H9 (cell line): ENCODE results near the gene DNMT3B. TPM values are rescaled to one million over a fixed set of nuclear protein-coding genes. Genes with fewer than 3 reads are reported as not detected.

Experiments
- DNase-seq: peaks from one replicate; pipeline ENCODE4 v3.0.0-alpha.2; 2017
- H2AFZ ChIP-seq: one replicate; pipeline ENCODE4 v1.6.1; 2013; ENCODE audit warnings: mild to moderate bottlenecking, low read length, control low read depth, moderate library complexity
- H2AK5ac ChIP-seq: 2 replicates; pipeline ENCODE4 v1.6.1; 2013; ENCODE audit warnings: low read length, control low read depth, mixed read lengths; ENCODE audit not compliant: insufficient read length
- H2BK120ac ChIP-seq: one replicate; pipeline ENCODE4 v1.6.1; 2013; ENCODE audit warnings: low read depth, mild to moderate bottlenecking, low read length, control low read depth, inconsistent platforms; ENCODE audit not compliant: poor library complexity, severe bottlenecking
- H2BK12ac ChIP-seq: 2 replicates; pipeline ENCODE4 v1.6.1; 2013; ENCODE audit warnings: low read length, control low read depth, mixed read lengths, low read depth; ENCODE audit not compliant: insufficient read length
- H2BK15ac ChIP-seq: 2 replicates; pipeline ENCODE4 v1.6.1; 2013; ENCODE audit warnings: low read depth, low read length, control low read depth
- H2BK20ac ChIP-seq: one replicate; pipeline ENCODE4 v1.6.1; 2013; ENCODE audit warnings: low read depth, mild to moderate bottlenecking, low read length, control low read depth, inconsistent platforms; ENCODE audit not compliant: poor library complexity, severe bottlenecking
- H2BK5ac ChIP-seq: 2 replicates; pipeline ENCODE4 v1.6.1; 2013; ENCODE audit warnings: low read length, control low read depth, mixed read lengths; ENCODE audit not compliant: insufficient read length
- H3K14ac ChIP-seq: 2 replicates; pipeline ENCODE4 v1.6.1; 2013; ENCODE audit warnings: low read length, control low read depth; ENCODE audit not compliant: insufficient read depth
- H3K18ac ChIP-seq: 2 replicates; pipeline ENCODE4 v1.6.1; 2013; ENCODE audit warnings: low read depth, mild to moderate bottlenecking, mixed read lengths, low read length, control low read depth; ENCODE audit not compliant: insufficient read length
- H3K23ac ChIP-seq: 2 replicates; pipeline ENCODE4 v1.6.1; 2013; ENCODE audit warnings: low read length, control low read depth, mixed read lengths, low read depth; ENCODE audit not compliant: insufficient read length
- H3K23me2 ChIP-seq: 2 replicates; pipeline ENCODE4 v1.6.1; 2013; ENCODE audit warnings: low read depth, mild to moderate bottlenecking, mixed read lengths, low read length, control low read depth; ENCODE audit not compliant: insufficient read length, poor library complexity, severe bottlenecking
- H3K27ac ChIP-seq: 2 replicates; pipeline ENCODE4 v1.5.1; 2013; ENCODE audit warnings: low read length, control low read depth, mixed read lengths, low read depth; ENCODE audit not compliant: insufficient read length
- H3K27me3 ChIP-seq: 2 replicates; pipeline ENCODE4 v1.6.1; 2013; ENCODE audit warnings: low read length, control low read depth, inconsistent platforms; ENCODE audit not compliant: insufficient read depth
- H3K4ac ChIP-seq: 2 replicates; pipeline ENCODE4 v1.6.1; 2013; ENCODE audit warnings: low read depth, mild to moderate bottlenecking, control low read depth, inconsistent platforms, low read length, moderate library complexity
- H3K4me1 ChIP-seq: 2 replicates; pipeline ENCODE4 v1.6.1; 2013; ENCODE audit warnings: low read length, control low read depth, inconsistent platforms; ENCODE audit not compliant: insufficient read depth
- H3K4me2 ChIP-seq: 2 replicates; pipeline ENCODE4 v1.6.1; 2013; ENCODE audit warnings: low read length, control low read depth, mixed read lengths; ENCODE audit not compliant: insufficient read length, insufficient read depth
- H3K56ac ChIP-seq: 2 replicates; pipeline ENCODE4 v1.6.1; 2013; ENCODE audit warnings: low read depth, mild to moderate bottlenecking, mixed read lengths, low read length, control low read depth; ENCODE audit not compliant: insufficient read length
- H3K79me1 ChIP-seq: 2 replicates; pipeline ENCODE4 v1.6.1; 2013; ENCODE audit warnings: low read depth, mild to moderate bottlenecking, moderate library complexity, low read length, control low read depth, inconsistent platforms; ENCODE audit not compliant: insufficient read depth, poor library complexity, severe bottlenecking
- H3K79me2 ChIP-seq: 2 replicates; pipeline ENCODE4 v1.6.1; 2013; ENCODE audit warnings: low read length, control low read depth, inconsistent platforms; ENCODE audit not compliant: insufficient read depth
- H3K9ac ChIP-seq: 2 replicates; pipeline ENCODE4 v1.6.1; 2013; ENCODE audit warnings: low read length, control low read depth, mixed read lengths; ENCODE audit not compliant: insufficient read length; ENCODE audit errors: extremely low read depth
- H3K9me3 ChIP-seq: one replicate; pipeline ENCODE4 v1.6.1; 2013; ENCODE audit warnings: low read depth, low read length, inconsistent platforms; ENCODE audit not compliant: control insufficient read depth
- H3T11ph ChIP-seq: one replicate; pipeline ENCODE4 v1.6.1; 2013; ENCODE audit warnings: mild to moderate bottlenecking, low read length, control low read depth, inconsistent platforms
- H4K20me1 ChIP-seq: one replicate; pipeline ENCODE4 v1.6.1; 2013; ENCODE audit not compliant: control insufficient read depth, insufficient read length, insufficient read depth
- H4K5ac ChIP-seq: 2 replicates; pipeline ENCODE4 v1.6.1; 2013; ENCODE audit warnings: low read depth, mild to moderate bottlenecking, mixed read lengths, low read length, control low read depth; ENCODE audit not compliant: insufficient read length
- H4K8ac ChIP-seq: replicated peaks from 2 replicates; pipeline ENCODE4 v1.6.1; 2013; ENCODE audit warnings: low read length, control low read depth, mixed read lengths, low read depth; ENCODE audit not compliant: insufficient read length
- H4K91ac ChIP-seq: 2 replicates; pipeline ENCODE4 v1.6.1; 2013; ENCODE audit warnings: low read depth, mild to moderate bottlenecking, moderate library complexity, mixed read lengths, low read length, control low read depth; ENCODE audit not compliant: insufficient read length
- H3K27ac Mint-ChIP-seq, 3 experiments: 2 replicates in 2 of 3; 3 replicates in 1 of 3; pipeline ENCODE4 v1.8.0; 2020 to 2021; ENCODE audit warnings: mixed read lengths in 3 of 3, mild to moderate bottlenecking in 1 of 3, moderate library complexity in 1 of 3
- H3K27me3 Mint-ChIP-seq: 2 replicates; pipeline ENCODE4 v1.8.0; 2021; ENCODE audit warnings: low read depth, mild to moderate bottlenecking, moderate library complexity, mixed read lengths
- H3K36me3 Mint-ChIP-seq, 3 experiments: 2 replicates in 2 of 3; 3 replicates in 1 of 3; pipeline ENCODE4 v1.8.0; 2020 to 2021; ENCODE audit warnings: low read depth in 3 of 3, mixed read lengths in 3 of 3; ENCODE audit not compliant: insufficient read depth in 1 of 3
- H3K4me1 Mint-ChIP-seq, 2 experiments: 2 replicates each; pipeline ENCODE4 v1.8.0; 2020; ENCODE audit warnings: mixed read lengths in 2 of 2
- H3K4me3 Mint-ChIP-seq, 2 experiments: 2 replicates in 1 of 2; 3 replicates in 1 of 2; pipeline ENCODE4 v1.8.0; 2020 to 2021; ENCODE audit warnings: mild to moderate bottlenecking in 2 of 2, mixed read lengths in 2 of 2, moderate library complexity in 1 of 2
- H3K9me3 Mint-ChIP-seq, 2 experiments: 2 replicates in 1 of 2; 3 replicates in 1 of 2; pipeline ENCODE4 v1.8.0; 2020; ENCODE audit warnings: mild to moderate bottlenecking in 2 of 2, mixed read lengths in 2 of 2, moderate library complexity in 1 of 2
- CTCF ChIP-seq: fragments of 200-600 bp; sonication (generic); conservative IDR thresholded peaks from 3 replicates; pipeline ENCODE4 v1.8.0; 2021; ENCODE audit warnings: antibody characterized with exemption, mild to moderate bottlenecking
- WGBS: extraction: QIAGEN DNeasy Blood & Tissue Kit; methylation state at CpG from one replicate; pipeline ENCODE4 v1.1.7; 2013; ENCODE audit warnings: missing lambda C conversion rate, low lambda C conversion rate, mixed read lengths; ENCODE audit not compliant: insufficient read length; ENCODE audit errors: extremely low coverage; 5-methylcytosine and 5-hydroxymethylcytosine counted together
- total RNA-seq: library from RNA; stranded (reverse); gene quantifications from 2 replicates; pipeline ENCODE4 v1.2.1, GENCODE V29; 2021

Gene DNMT3B
- total RNA-seq, 1 experiment from 2014 or later: 980 TPM

GRCh38 chr20:32829311-32830005 is 67.3 kb downstream of the DNMT3B start:
- no peak for DNase-seq
- Histone ChIP-seq H3K18ac (no peak overlapping the region), H3K23ac (no peak overlapping the region), H3K79me1 (peaks cover 5% of the 10 kb centered on the region), H3K4me2 (no peak overlapping the region), H4K20me1 (no peaks in the 10 kb centered on the region), H3K9ac (no peak overlapping the region), H3K23me2 (no peaks in the 10 kb centered on the region), H4K8ac (no peak overlapping the region), H2AFZ (no peak overlapping the region), H3K79me2 (peaks cover 6% of the 10 kb centered on the region; the same call in 1 of the 2 replicates), H4K91ac (no peak overlapping the region), H3K4ac (no peak overlapping the region), H2BK120ac (no peak overlapping the region), H4K5ac (no peak overlapping the region), H2AK5ac (no peak overlapping the region), H2BK12ac (no peak overlapping the region), H3K27me3 (no peaks in the 10 kb centered on the region), H3K56ac (no peak overlapping the region), H3K9me3 (no peaks in the 10 kb centered on the region), H2BK20ac (no peak overlapping the region), H3K14ac (no peak overlapping the region), H2BK15ac (no peak overlapping the region), H3K27ac (no peak overlapping the region), H3T11ph (no peak overlapping the region), H3K4me1 (no peaks in the 10 kb centered on the region), H2BK5ac (no peak overlapping the region)
- peaks cover 6 to 9% of the 10 kb centered on the region in 2 experiments; a peak in 3 of 4 replicates for H3K4me1 Mint-ChIP-seq
- no CpG with 5 or more reads among the region's 3 CpGs for WGBS
- no peaks in the 10 kb centered on the region for H3K9me3 Mint-ChIP-seq
- no peak for TF ChIP-seq CTCF
- H3K4me3 Mint-ChIP-seq: no peak overlapping the region
- peaks cover 48 to 86% (median 71%) of the 10 kb centered on the region in 3 experiments; a peak in 6 of 7 replicates for H3K36me3 Mint-ChIP-seq
- no peaks in the 10 kb centered on the region for H3K27me3 Mint-ChIP-seq
- H3K27ac Mint-ChIP-seq: peak overlapping the region in 2 of 3 experiments; percentile 44 to 77; a peak in 2 of 7 replicates
